Ovary (tissue), 9 donors: ENCODE results near the gene ROPN1B. TPM values are rescaled to one million over a fixed set of nuclear protein-coding genes. Genes with fewer than 3 reads are reported as not detected.
A peak's percentile ranks its signal among the peaks of the same experiment; 100 is the strongest.
"Not testable (repeated sequence)": the region's sequence is repeated elsewhere in the genome, so short reads cannot be mapped to it uniquely, and the experiment has no call there.

Experiments used
- DNase-seq, 5 donors: peaks; one replicate each; pipeline ENCODE4 v3.0.0-alpha.2; 2019 to 2020
- H3K27ac ChIP-seq, 2 donors: fragments of 200-600 bp; one replicate each; pipeline versions ENCODE4 v1.5.1 to v1.8.0; 2019 to 2022
- H3K27me3 ChIP-seq: fragments of 200-600 bp; one replicate; pipeline ENCODE4 v1.8.0; 2022
- H3K36me3 ChIP-seq: fragments of 200-600 bp; sonication (generic); one replicate; pipeline ENCODE4 v1.5.1; 2019
- H3K4me1 ChIP-seq: one replicate; pipeline ENCODE4 v1.8.1; 2013; ENCODE audit warnings: mild to moderate bottlenecking, moderate library complexity; ENCODE audit not compliant: insufficient read depth
- H3K4me3 ChIP-seq: fragments of 200-600 bp; sonication (generic); one replicate; pipeline ENCODE4 v1.5.1; 2017
- H3K9me3 ChIP-seq, 2 donors: fragments of 200-600 bp in 1 of 2; sonication (generic) in 1 of 2; one replicate each; pipeline versions ENCODE4 v1.5.1 to v1.8.1; 2013 to 2019; ENCODE audit warnings: mild to moderate bottlenecking in 1 of 2, moderate library complexity in 1 of 2
- CTCF ChIP-seq, 3 donors: fragments of 450-650 bp in 2 of 3; fragments of 200-600 bp in 1 of 3; IDR thresholded peaks; one replicate each; pipeline versions ENCODE4 v1.5.1 to v1.8.0; 2016 to 2022; ENCODE audit warnings: antibody characterized with exemption in 3 of 3, mild to moderate bottlenecking in 1 of 3
- WGBS, 3 donors: extraction: QIAGEN DNeasy Blood & Tissue Kit in 1 of 3; methylation state at CpG; one replicate each; pipeline versions ENCODE4 v1.1.5 to v1.1.7; 2013 to 2017; 5-methylcytosine and 5-hydroxymethylcytosine counted together
- intact Hi-C, 4 donors: fragments of 100-400 bp; cut with DNase I; formaldehyde crosslinking; loops; one replicate each; pipeline versions ENCODE4 v1.11.0 to v1.15.1; 2022 to 2023
- polyA plus RNA-seq, 2 donors: library from polyadenylated mRNA; stranded (reverse); fragments of 200-250 nt in 1 of 2; fragments of 350-450 nt in 1 of 2; fragmentation: Illumina TruSeq in 1 of 2; extraction: RNeasy Lipid Tissue Mini Kit (QIAGEN cat#74804) in 1 of 2; gene quantifications; one replicate each; pipeline ENCODE4 v1.2.3, GENCODE V29; 2013 to 2014
- total RNA-seq, 7 donors: library from RNA; depleted of rRNA in 2 of 7; stranded (reverse); fragments of >200 nt in 2 of 7; fragmentation: NEBNext Ultra II Directional in 3 of 7; extraction: Animal tissue kit (Norgen Biotek cat#: 25700) in 3 of 7; gene quantifications; one replicate each; pipeline versions ENCODE4 v1.1.0 to v1.2.4, GENCODE V29; 2016 to 2023
- donor health status: DM: no; HTN: no; CAD: no; lungs with moderate emphysema.
- donor health status: DM: no; HTN: no; CAD: no.
- donor health status: Bipolar disorder and iron deficiency.
- donor health status: DM: yes; HTN: yes; CAD: no.
- donor health status: DM: no; HTN: no; CAD: no.
- donor health status: DM: yes; HTN: yes; CAD: no.

Gene ROPN1B
- total and polyA plus RNA-seq, 9 donors, result 0.23 TPM; not detected in 8

- DNase-seq, result peak in 4 of 5 donors; percentile 43 to 72 (median 58)
- H3K4me1 ChIP-seq, H3K9me3 ChIP-seq, H3K27ac ChIP-seq, H3K4me3 ChIP-seq, H3K27me3 ChIP-seq, intact Hi-C loops, H3K36me3 ChIP-seq: not testable (repeated sequence)
- 28 to 47% (median 35%) methylated on average over 22 of the region's 22 CpGs for WGBS, 3 donors
- peak in 1 of 3 donors; percentile 36 for TF ChIP-seq CTCF (IDR thresholded peaks at IDR 0.05)
Measured at GRCh38 chr3:125928771-125929545, 40.0 kb upstream of the ROPN1B start.

GRCh38 chr3:125929765-125930164 lies 39.2 kb upstream of the ROPN1B start:
- 36 to 47% (median 39%) methylated on average over 5 of the region's 5 CpGs for WGBS, 3 donors
- DNase-seq, H3K27ac ChIP-seq, intact Hi-C loops, H3K4me1 ChIP-seq, H3K9me3 ChIP-seq, H3K36me3 ChIP-seq, H3K4me3 ChIP-seq, H3K27me3 ChIP-seq: not testable (repeated sequence)

GRCh38 chr3:125931355-125931880 lies 37.6 kb upstream of the ROPN1B start:
- H3K4me3 ChIP-seq, H3K27me3 ChIP-seq, H3K9me3 ChIP-seq, intact Hi-C loops, DNase-seq, H3K27ac ChIP-seq, H3K4me1 ChIP-seq, H3K36me3 ChIP-seq: not testable (repeated sequence)
- WGBS, 3 donors, result 42 to 63% (median 46%) methylated on average over 9 to 14 of the region's 14 CpGs

- H3K9me3 ChIP-seq, H3K27ac ChIP-seq, intact Hi-C loops, H3K27me3 ChIP-seq, DNase-seq, H3K36me3 ChIP-seq, H3K4me3 ChIP-seq, H3K4me1 ChIP-seq: not testable (repeated sequence)
- WGBS, 3 donors, result 83 to 88% (median 85%) methylated on average over 12 to 16 of the region's 17 CpGs
Measured at GRCh38 chr3:125933397-125934173, 35.4 kb upstream of the ROPN1B start.

GRCh38 chr3:125935252-125935874 lies 33.6 kb upstream of the ROPN1B start:
- DNase-seq, H3K36me3 ChIP-seq, H3K4me1 ChIP-seq, H3K27ac ChIP-seq, H3K9me3 ChIP-seq, H3K27me3 ChIP-seq, intact Hi-C loops, H3K4me3 ChIP-seq: not testable (repeated sequence)
- WGBS, 3 donors, result 71 to 88% (median 80%) methylated on average over 10 of the region's 10 CpGs

GRCh38 chr3:125936210-125936815 lies 32.7 kb upstream of the ROPN1B start:
- 82 to 89% (median 85%) methylated on average over 13 of the region's 13 CpGs for WGBS, 3 donors
- H3K9me3 ChIP-seq, H3K36me3 ChIP-seq, H3K27me3 ChIP-seq, H3K27ac ChIP-seq, H3K4me3 ChIP-seq, H3K4me1 ChIP-seq, intact Hi-C loops: not testable (repeated sequence)
- DNase-seq, result peak in 1 of 5 donors; percentile 30

GRCh38 chr3:125936891-125937290 lies 32.1 kb upstream of the ROPN1B start:
- H3K27ac ChIP-seq, H3K36me3 ChIP-seq, H3K9me3 ChIP-seq, intact Hi-C loops, H3K4me1 ChIP-seq, DNase-seq, H3K27me3 ChIP-seq, H3K4me3 ChIP-seq: not testable (repeated sequence)
- 60 to 70% (median 67%) methylated on average over 9 to 12 of the region's 13 CpGs for WGBS, 3 donors

GRCh38 chr3:125947806-125948205 lies 21.2 kb upstream of the ROPN1B start:
- 76 to 85% (median 81%) methylated on average over 2 of the region's 2 CpGs for WGBS, 3 donors
- H3K27me3 ChIP-seq, intact Hi-C loops, DNase-seq, H3K4me1 ChIP-seq, H3K9me3 ChIP-seq, H3K4me3 ChIP-seq, H3K27ac ChIP-seq, H3K36me3 ChIP-seq: not testable (repeated sequence)

- H3K4me3 ChIP-seq, DNase-seq, H3K9me3 ChIP-seq, H3K36me3 ChIP-seq, H3K4me1 ChIP-seq, H3K27ac ChIP-seq, intact Hi-C loops, H3K27me3 ChIP-seq: not testable (repeated sequence)
- 67 to 74% (median 74%) methylated on average over 3 of the region's 3 CpGs for WGBS, 3 donors
Measured at GRCh38 chr3:125948901-125949300, 20.1 kb upstream of the ROPN1B start.

GRCh38 chr3:125951176-125951575 lies 17.8 kb upstream of the ROPN1B start:
- DNase-seq, H3K36me3 ChIP-seq, H3K4me3 ChIP-seq, H3K27ac ChIP-seq, H3K27me3 ChIP-seq, H3K9me3 ChIP-seq, H3K4me1 ChIP-seq, intact Hi-C loops: not testable (repeated sequence)
- 91 to 94% (median 91%) methylated on average over 3 of the region's 3 CpGs for WGBS, 3 donors
